ENCODE measurements around the gene GRID2.

Gene GRID2

GRCh38 chr4:93084599-93085305, 781.0 kb downstream of the GRID2 start:
- no peak for DNase-seq (ENCODE audit: low read depth)

DNA sequence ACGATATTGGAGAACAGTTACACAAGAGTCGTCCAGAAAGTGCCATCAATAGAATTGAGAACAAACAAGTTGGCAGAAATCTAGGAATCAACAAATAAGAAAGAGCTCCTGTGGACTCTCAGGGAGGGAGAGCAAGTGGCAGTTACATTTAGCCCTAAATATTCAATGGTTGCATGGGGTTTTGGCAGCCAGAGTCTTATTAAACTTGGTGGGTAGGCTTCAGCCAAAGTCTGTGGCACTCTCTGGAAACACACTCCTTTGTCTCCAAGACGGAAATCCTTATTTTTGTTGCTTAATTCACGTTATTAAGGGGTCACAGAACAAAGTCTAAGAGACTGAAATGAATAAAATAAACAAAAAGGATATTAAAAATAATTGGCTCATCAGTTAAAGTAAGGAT, 782.6 kb downstream of the GRID2 start:
- DNase-seq (ENCODE audit: low read depth) = no peak

- DNase-seq (ENCODE audit: low read depth) = no peak
Observed at GRCh38 chr4:93092765-93093164, 789.0 kb downstream of the GRID2 start.

DNA sequence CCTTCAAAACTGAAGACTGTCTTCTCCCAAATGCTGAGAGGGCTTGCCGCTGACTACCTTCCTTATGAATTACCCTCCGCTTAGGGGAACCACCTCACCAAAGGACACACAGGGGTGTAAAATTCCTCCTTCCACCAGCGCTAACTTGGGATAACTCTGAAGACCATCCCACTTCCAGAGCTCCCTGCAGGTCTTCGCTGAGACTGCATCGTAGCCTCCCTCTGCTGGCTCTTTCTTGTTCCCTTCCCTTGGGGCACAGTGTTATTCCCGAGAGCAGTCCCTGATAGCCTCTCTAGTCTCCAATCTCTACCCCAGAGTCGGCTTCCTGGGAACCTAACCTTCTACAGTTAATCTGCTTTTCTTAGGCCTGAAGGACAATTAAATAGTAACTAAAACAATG, 799.3 kb downstream of the GRID2 start:
- no peak for DNase-seq (ENCODE audit: low read depth)

DNA sequence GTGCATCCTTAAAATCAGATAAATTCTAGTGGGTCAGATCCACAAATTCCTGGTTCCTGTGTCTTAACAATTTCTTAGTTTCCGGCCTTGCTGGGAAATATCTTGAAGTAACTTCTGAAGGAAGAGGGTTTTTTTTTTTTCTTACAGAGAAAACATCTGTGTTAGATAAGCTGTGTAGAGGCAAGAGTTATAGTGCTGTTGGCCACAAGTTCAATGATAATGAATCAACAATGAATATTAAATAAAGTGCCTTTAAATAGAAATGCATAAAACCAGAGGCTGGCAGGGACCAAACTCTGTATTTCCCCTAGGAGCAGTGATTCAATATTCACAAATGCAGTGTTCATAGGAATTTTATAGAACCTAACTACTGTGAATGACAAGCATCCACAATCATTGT, 812.9 kb downstream of the GRID2 start:
- DNase-seq (ENCODE audit: low read depth) = no peak

GRCh38 chr4:93127489-93127888, 823.7 kb downstream of the GRID2 start:
- no peak for DNase-seq (ENCODE audit: low read depth)

- no peak for DNase-seq (ENCODE audit: low read depth)
Observed at GRCh38 chr4:93132631-93133030, 828.9 kb downstream of the GRID2 start.

GRCh38 chr4:93139118-93139517, 835.4 kb downstream of the GRID2 start:
- DNase-seq (ENCODE audit: low read depth) = no peak

- DNase-seq (ENCODE audit: low read depth) = no peak
Observed at GRCh38 chr4:93143902-93144301, 840.1 kb downstream of the GRID2 start.

- DNase-seq (ENCODE audit: low read depth) = no peak
Observed at GRCh38 chr4:93144644-93145043, 840.9 kb downstream of the GRID2 start.

- no peak for DNase-seq (ENCODE audit: low read depth)
Observed at GRCh38 chr4:93147524-93148212, 843.9 kb downstream of the GRID2 start.

DNA sequence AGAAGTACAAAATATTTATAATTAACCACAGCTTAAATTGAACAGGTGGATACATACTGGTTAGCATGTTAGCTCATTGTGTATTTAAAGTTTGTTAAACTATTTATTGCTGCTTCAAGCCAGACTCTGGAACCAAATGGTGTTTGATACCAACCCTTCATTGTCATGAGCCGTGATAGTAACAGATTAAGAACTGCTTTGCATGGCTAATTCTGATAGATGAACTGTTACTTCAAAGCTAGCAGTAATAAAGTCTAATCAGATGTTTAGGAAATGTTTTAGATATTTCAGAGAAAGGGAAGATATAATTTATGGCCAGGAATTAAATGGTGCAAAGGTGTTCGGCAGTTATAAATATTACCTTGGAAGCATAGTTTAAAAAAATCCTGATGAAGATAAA, 848.7 kb downstream of the GRID2 start:
- no peak for DNase-seq (ENCODE audit: low read depth)

DNA sequence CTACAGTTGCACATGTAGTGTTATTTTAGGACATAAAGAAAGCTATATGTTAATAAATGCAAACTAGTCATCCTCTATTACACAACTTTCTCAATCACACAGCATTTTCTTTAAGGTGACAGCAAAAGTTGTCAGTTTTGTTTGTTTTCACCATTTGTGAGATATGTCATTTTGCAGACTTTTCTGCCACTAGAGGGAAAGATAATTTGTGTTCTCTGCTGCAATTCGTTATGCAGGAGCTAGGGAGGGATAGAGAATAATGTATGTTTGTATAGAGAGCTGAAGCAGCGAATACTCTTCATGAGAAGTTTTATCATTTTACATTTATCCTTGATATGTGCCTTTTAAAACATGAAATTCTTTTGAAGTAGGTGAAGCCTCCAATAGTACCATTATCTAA, 854.2 kb downstream of the GRID2 start:
- no peak for DNase-seq (ENCODE audit: low read depth)

DNA sequence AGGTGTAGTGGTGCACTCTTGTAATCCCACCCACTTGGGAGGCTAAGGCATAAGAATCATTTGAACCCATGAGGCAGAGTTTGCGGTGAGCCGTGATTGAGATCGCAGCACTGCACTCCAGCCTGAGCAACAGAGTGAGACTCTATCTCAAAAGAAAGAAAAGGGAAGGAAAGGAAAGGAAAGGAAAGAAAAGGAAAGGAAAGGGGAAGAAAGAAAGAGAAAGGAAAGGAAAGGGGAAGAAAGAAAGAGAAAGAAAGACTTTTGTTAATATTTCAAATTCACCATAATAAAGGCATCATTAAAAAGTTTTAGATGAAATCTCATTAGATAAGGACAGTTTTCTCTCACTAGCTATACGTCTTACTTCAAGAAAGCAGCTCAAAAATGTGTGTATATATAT, 864.3 kb downstream of the GRID2 start:
- DNase-seq (ENCODE audit: low read depth) = no peak

DNA sequence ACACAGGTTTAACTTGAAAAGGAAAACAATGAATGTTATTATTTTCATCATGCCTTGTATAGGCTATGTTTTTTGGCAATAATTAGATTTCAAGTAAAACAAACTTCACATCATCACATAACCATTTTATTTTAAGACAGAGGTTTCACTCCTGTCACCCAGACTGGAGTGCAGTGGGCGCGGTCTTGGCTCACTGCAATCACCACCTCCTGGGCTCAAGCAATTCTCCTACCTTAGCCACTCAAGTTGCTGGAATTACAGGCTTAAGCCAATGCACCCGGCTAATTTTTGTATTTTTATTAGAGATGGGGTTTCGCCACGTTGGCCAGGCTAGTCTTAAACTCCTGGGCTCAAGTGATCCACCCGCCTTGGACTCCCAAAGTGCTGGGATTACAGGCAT, 866.2 kb downstream of the GRID2 start:
- DNase-seq (ENCODE audit: low read depth) = no peak

GRCh38 chr4:93174598-93174997, 870.8 kb downstream of the GRID2 start:
- DNase-seq (ENCODE audit: low read depth) = no peak

DNA sequence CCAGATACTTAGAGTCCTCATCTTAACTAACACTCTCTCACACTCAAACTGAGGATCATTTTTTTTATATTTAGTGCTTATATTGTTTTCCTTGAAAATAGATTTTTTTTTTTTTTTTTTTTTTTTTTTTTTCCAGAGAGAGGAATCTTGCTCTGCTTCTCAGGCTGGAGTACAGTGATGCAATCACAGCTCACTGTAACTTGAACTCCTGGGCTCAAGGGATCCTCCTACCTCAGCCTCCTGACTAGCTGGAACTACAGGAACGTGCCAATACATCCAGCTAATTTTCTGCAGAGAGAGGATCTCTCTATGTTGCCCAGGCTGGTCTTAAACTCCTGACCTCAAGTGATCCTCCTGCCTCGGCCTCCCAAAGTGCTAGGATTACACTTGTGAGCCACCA, 874.5 kb downstream of the GRID2 start:
- DNase-seq (ENCODE audit: low read depth) = no peak

DNA sequence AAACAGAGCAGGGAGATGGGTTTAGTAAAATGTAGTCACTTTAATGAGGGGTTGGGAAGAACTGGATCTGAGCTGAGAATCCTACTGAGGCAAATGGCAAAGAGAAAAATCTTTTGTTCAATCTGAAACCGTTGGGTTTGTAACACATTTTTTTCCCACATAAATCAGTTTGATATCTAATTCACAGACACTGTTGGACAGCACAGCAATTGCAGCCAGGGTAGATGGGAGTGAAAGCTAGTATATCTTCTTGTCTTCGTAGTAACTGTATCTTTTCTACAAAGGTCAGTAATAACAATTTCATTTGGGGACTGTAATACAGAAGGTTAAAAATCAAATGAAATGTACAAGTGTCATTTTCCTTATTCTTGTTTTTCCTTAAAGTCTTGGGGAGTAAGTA, 875.3 kb downstream of the GRID2 start:
- DNase-seq (ENCODE audit: low read depth) = no peak

- no peak for DNase-seq (ENCODE audit: low read depth)
Observed at GRCh38 chr4:93182722-93183121, 879.0 kb downstream of the GRID2 start.

DNA sequence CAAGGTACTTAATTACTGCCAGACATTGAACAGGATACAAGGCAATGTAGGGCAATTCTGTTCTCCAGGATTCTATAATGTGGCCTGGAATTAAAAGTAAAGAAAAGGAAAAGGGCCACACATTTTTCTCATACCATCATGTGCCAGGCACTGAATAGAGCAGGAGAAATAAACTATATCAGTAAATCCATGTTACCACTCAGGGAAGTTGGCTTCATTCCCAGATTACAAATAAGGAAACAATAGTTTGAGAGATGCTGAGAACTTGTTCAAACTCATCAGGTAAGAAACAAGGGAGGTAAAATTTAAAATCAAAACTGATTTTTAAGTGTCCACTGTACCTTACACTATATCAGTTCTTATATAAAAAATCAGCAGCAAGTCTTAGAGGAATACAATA, 879.8 kb downstream of the GRID2 start:
- no peak for DNase-seq (ENCODE audit: low read depth)

DNA sequence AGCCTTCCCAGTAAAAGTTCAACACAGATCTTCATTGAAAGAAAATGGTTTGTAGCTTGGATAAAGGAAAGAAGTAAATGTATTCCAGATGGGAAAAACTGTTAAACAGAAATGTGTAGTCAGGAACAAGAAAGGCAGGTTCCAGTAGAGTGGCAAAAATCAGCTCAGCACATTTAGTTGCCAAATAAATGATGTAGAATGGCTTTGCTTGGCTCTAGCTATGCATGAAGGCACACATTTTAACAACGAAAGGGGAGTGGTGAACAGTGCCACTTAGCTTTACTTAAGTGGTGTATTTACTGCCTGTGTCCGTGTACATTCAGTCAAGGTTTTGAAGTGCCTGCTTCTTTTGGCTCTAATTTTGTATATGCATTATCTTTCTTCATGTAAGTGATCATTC, 880.3 kb downstream of the GRID2 start:
- DNase-seq (ENCODE audit: low read depth) = no peak

- DNase-seq (ENCODE audit: low read depth) = no peak
Observed at GRCh38 chr4:93186846-93187245, 883.1 kb downstream of the GRID2 start.

- DNase-seq (ENCODE audit: low read depth) = no peak
Observed at GRCh38 chr4:93187466-93187865, 883.7 kb downstream of the GRID2 start.

DNA sequence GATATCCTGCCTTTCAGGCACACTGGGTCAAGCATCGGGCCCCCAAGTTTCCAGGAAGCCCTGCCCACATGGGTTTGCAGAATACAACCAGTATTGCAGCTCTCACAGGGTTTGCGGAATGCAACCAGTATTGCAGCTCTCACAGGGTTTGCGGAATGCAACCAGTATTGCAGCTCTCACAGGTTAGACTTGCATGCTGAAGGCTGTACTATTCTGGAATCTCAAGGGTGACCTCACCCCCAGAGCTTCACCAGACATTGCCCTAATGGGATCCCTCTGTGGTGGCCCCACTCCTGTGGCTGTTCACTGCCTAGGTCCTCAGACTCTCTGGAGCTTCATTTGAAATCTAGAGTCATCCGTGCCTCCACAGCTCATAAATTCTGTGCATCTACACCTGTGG, 884.1 kb downstream of the GRID2 start:
- no peak for DNase-seq (ENCODE audit: low read depth)

Data from activated T-helper 1 cell treated with Interleukin-2 at 50 U/mL for 16 hours (primary cell).